NB4 (cell line): ENCODE results near the gene PITPNB.

Experiments
- DNase-seq: peaks from one replicate; pipeline ENCODE4 v3.0.0; 2010; ENCODE audit warnings: low read depth
- H3K4me3 ChIP-seq: one replicate; pipeline ENCODE4 v1.5.1; 2011; ENCODE audit warnings: mild to moderate bottlenecking, low read depth, low read length, moderate library complexity
- MAX ChIP-seq: IDR thresholded peaks from 2 replicates; pipeline ENCODE4 v1.6.1; 2011; ENCODE audit warnings: low read depth, low read length
- MYC ChIP-seq: IDR thresholded peaks from 2 replicates; pipeline ENCODE4 v1.6.1; 2011; ENCODE audit warnings: low read depth, low read length
- POLR2A ChIP-seq: IDR thresholded peaks from 2 replicates; pipeline ENCODE4 v1.6.1; 2011; ENCODE audit warnings: mild to moderate bottlenecking; ENCODE audit not compliant: insufficient read length; ENCODE audit errors: extremely low read depth
- TF ChIP-seq, protein P1 (sequence below): IDR thresholded peaks from one replicate; pipeline ENCODE4 v1.5.1; 2012; ENCODE audit warnings: low read depth, low read length

PITPNB gene

DNA sequence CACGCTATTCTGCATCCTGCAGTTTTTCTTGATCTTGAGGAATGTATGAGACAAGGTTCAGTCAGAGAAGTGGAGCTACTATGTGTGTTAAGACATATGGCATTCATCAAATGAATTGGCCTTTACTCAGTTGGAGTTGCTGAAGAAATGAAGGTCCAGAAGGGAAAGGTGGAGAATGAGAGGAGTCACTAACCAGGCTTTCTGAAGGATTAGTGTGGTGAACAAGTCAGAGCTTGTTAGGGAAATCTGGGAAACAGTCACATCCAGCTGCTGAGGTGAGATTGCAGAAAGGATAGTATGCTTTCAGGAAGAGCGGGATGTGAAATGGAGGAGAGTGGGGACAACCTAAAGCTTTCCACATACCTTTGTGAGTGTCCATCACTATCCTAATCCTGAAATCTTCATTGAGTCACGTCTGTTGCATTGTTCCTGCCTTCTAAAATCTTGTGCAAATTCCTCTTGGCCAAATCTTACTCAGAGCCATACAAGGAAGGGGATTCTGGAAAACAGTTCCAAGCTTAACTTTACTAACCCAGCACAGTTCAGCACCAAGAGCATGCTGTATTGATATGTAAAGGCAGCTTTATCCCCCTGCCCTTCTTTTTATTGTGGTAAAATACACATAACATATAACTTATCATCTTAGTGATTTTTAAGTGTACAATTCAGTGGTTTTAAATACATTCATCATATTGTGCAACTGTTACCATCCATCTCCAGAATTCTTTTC lies 11.4 kb upstream of the PITPNB start:
- no peak for DNase-seq
- no peak overlapping the region for H3K4me3 ChIP-seq
- TF ChIP-seq POLR2A (no peak), MYC (no peak), MAX (no peak)
- TF ChIP-seq, protein P1, sequence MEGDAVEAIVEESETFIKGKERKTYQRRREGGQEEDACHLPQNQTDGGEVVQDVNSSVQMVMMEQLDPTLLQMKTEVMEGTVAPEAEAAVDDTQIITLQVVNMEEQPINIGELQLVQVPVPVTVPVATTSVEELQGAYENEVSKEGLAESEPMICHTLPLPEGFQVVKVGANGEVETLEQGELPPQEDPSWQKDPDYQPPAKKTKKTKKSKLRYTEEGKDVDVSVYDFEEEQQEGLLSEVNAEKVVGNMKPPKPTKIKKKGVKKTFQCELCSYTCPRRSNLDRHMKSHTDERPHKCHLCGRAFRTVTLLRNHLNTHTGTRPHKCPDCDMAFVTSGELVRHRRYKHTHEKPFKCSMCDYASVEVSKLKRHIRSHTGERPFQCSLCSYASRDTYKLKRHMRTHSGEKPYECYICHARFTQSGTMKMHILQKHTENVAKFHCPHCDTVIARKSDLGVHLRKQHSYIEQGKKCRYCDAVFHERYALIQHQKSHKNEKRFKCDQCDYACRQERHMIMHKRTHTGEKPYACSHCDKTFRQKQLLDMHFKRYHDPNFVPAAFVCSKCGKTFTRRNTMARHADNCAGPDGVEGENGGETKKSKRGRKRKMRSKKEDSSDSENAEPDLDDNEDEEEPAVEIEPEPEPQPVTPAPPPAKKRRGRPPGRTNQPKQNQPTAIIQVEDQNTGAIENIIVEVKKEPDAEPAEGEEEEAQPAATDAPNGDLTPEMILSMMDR = no peak

GRCh38 chr22:27927608-27928007 lies 8.6 kb upstream of the PITPNB start:
- H3K4me3 ChIP-seq = no peak overlapping the region
- TF ChIP-seq POLR2A (no peak), MAX (no peak), MYC (no peak)
- TF ChIP-seq, protein P1 = no peak
- no peak for DNase-seq

DNA sequence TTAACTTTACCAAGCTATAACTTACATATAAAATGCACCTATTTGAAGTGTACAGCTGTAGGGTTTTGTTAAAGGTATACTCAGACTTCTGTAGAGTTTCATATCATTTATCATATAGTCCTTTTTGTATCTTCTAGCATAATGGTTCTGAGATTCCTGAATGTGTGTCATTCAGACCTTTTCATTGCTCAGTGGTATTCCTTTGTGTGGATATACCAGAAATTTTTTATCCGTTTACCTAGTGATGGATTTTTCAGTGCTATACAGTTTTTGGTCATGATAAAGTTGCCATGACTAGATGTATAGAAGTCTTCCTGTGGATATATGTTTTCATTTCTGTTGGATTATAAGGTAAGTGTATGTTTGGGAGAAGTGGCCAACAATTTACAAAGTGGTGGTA lies 6.3 kb upstream of the PITPNB start:
- TF ChIP-seq, protein P1 = no peak
- TF ChIP-seq POLR2A = no peak
- TF ChIP-seq MYC = no peak
- no peak for TF ChIP-seq MAX
- DNase-seq = no peak
- no peak overlapping the region for H3K4me3 ChIP-seq

DNA sequence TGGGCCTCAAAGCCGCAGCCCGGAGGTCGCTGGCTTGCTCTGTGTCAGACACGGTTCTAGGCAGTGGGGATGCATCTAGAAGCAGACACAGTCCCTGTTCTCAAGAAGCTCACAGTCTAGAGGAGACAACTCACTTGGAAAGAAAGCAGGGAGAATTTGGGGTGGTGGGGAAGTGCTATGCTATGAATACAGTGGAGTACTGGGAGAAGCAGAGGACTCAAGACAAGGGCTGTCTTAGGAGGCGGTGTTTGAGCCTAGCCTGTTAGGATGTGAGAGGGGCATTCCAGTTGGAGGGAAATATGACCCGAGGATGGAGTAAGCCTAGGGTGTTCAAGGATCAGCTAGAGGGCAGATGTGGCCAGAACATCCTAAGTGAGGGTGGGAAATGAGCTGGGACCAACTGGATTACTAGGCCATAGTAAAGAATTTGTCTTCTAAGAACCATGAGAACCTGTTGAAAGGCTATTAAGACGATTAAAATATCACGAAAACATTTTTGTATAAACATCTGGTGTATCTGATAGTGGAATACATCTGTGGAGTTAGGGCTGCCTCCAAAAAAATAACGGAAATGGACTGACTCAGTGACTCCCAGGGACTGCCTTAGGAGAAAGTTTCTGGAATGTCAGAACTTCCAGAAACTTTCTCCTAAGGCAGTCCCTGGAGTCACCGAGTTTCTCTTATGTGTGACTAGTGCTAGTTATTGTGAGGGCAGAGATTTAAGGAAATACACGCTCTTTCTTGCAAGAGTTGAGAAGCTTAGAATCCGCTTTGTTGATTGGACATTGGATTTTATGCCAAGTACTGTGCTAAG lies 1.1 kb upstream of the PITPNB start:
- TF ChIP-seq, protein P1 = no peak
- TF ChIP-seq MYC (no peak), MAX (no peak), POLR2A (no peak)
- peak overlapping the region; percentile 80 for H3K4me3 ChIP-seq
- DNase-seq = no peak

DNA sequence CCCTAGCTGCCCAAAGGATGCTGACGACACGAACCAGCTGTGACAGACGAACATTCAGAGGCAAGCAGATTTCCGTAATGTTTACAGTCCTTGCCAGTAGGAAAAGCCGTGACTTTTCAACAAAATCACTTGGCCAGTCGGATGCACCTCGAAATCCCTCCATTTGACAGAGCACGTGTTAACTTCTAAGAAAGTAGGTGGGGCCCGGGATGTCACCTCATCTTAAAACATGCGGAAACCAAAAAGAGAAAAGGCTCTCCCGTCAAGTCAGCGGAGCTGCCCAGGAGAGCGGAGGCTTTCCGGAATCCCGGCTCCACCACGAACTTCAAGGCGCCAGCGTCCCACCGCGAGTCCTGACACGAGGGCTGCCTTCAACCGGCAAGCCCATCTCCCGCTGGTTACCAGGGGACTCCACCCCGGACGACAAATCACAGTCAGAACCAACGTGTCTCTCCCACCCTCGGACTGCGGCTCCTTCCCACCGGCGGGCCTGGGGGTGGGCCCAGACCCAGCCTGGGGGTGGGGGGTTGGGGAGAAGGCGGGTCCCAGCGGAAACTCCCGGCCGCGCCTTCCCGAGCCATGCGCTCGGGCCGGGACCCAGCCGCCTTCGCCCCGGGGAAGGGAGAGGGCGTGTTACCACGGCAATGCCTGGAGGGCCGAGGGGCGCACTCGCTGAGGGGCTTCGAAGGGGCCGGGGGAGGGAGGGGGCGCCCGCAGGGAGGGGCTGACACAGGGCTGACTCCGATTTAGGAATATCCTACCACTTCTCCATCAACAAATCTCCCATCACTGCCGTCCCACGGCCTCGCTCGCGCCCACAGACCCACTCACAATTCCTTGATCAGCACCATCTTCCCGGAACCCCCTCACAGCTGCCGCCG lies 475 bp downstream of the PITPNB start:
- TF ChIP-seq MYC (peak; percentile 57; the same call in 1 of the 2 replicates), MAX (peak; percentile 87), POLR2A (no peak)
- TF ChIP-seq, protein P1 = no peak
- DNase-seq = peak; percentile 66
- H3K4me3 ChIP-seq = peak overlapping the region; percentile 94
